ENCODE results near the gene HSD17B4. TPM values are rescaled to one million over a fixed set of nuclear protein-coding genes. Genes with fewer than 3 reads are reported as not detected.

The HSD17B4 gene, protein sequence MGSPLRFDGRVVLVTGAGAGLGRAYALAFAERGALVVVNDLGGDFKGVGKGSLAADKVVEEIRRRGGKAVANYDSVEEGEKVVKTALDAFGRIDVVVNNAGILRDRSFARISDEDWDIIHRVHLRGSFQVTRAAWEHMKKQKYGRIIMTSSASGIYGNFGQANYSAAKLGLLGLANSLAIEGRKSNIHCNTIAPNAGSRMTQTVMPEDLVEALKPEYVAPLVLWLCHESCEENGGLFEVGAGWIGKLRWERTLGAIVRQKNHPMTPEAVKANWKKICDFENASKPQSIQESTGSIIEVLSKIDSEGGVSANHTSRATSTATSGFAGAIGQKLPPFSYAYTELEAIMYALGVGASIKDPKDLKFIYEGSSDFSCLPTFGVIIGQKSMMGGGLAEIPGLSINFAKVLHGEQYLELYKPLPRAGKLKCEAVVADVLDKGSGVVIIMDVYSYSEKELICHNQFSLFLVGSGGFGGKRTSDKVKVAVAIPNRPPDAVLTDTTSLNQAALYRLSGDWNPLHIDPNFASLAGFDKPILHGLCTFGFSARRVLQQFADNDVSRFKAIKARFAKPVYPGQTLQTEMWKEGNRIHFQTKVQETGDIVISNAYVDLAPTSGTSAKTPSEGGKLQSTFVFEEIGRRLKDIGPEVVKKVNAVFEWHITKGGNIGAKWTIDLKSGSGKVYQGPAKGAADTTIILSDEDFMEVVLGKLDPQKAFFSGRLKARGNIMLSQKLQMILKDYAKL
- 10 to 100 TPM; 85.6 to 96.3 TPM for total RNA-seq

DNA sequence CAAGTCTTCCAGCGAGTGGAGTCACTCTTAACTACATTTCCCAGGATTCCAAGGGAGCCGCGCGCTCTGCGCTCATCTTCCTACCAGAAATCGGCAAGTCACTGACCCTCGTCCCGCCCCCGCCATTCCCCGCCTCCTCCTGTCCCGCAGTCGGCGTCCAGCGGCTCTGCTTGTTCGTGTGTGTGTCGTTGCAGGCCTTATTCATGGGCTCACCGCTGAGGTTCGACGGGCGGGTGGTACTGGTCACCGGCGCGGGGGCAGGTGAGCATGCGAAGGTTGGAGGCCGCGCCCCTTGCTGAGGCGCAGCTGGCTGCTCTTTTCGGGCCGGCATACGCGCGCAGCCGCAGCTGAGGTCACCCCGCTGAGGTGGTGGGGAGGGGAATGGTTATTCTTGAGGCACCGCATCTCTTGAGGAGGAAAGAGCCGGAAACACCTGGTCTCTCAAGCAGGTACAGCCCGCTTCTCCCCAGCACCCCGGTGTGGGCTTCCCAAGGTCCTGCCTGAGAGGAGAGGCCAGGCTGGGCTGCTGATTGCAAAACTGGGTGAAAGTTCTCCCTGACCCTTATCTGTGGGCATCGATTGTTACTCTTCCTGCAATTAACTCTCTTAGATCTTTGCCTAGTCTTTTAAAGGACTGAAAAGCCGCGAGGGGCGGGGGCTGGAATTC, at the start of gene HSD17B4:
Gene HSD17B4, plus strand, starts transcription at position 125 of the 667 bp plus-strand sequence. Its CDS starts 79 bp downstream, at position 204.
- H3K9me3 Mint-ChIP-seq: peaks cover 3% of the 10 kb centered on the region
- H3K27me3 Mint-ChIP-seq (ENCODE audit: low read depth): no peaks in the 10 kb centered on the region
- intact Hi-C loops (cut with micrococcal nuclease): loop anchor here (1.0 to 2.0 kb wide), 4 partner anchors 40 to 464 kb away; partner anchors contain the start of gene DTWD2
- H3K36me3 Mint-ChIP-seq (ENCODE audit: low read depth): peaks cover 6% of the 10 kb centered on the region
- DNase-seq: peak; percentile 89
- peaks cover 18% of the 10 kb centered on the region for H3K4me1 Mint-ChIP-seq (ENCODE audit: low read depth)
- peak within 1 kb of the TSS; percentile 88 for H3K4me3 Mint-ChIP-seq
- CTCF ChIA-PET: interaction anchor here (0.6 to 2.1 kb wide), 6 partner anchors 18 to 554 kb away, joined by 3 to 9 read pairs (median 4); partner anchors contain the start of gene DTWD2
- peak within 1 kb of the TSS; percentile 80 for H3K27ac Mint-ChIP-seq

DNA sequence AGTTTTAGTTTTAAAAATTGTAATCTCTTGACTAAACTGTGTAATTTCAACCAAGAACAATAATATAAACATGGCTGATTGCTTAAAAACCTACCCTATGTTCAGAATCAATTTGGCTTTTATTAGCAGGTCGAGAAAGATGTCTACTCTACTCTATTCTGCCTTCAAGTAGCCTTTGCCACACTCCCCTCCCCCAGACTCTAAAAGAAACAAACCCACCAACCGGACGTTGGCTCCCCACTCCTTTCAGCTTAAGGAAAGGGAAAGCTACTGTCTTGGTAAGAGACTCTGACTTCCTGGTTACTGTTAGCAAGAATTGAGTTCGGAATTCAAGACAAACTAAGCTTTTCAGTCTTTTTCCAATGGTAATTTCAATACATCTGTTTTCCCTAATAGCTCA, 49.7 kb upstream of the HSD17B4 start:
- peaks cover 62% of the 10 kb centered on the region for H3K4me1 Mint-ChIP-seq (ENCODE audit: low read depth)
- H3K27ac Mint-ChIP-seq: no peak overlapping the region

DNA sequence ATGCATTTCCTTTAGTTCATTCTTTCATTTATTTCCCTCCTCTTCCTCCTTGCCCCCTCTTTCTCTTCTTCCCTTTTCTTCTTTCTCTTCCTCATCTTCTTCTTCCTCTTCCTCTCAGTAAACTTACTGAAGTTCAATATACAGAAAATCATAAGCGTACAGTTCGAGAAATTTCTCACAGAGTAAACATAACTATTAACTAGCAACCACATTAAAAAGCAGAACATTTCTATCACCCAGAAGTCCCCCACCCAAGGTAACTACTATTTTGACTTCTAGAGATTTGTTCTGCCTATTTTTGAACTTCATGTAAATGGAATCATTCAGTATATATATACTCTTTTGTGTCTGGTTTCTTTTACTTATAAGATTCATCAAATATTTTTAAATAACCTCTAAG, 48.3 kb upstream of the HSD17B4 start:
- H3K27ac Mint-ChIP-seq: no peak overlapping the region
- no peak for DNase-seq
- H3K4me1 Mint-ChIP-seq (ENCODE audit: low read depth): peaks cover 49% of the 10 kb centered on the region
- H3K36me3 Mint-ChIP-seq (ENCODE audit: low read depth): peaks cover 1% of the 10 kb centered on the region
- CTCF ChIA-PET: no interaction called here
- intact Hi-C loops (cut with micrococcal nuclease): no loop called here
- H3K9me3 Mint-ChIP-seq: no peaks in the 10 kb centered on the region
- no peaks in the 10 kb centered on the region for H3K27me3 Mint-ChIP-seq (ENCODE audit: low read depth)
- H3K4me3 Mint-ChIP-seq: no peak overlapping the region

More for the DNA sequence above, 49.7 kb upstream of the HSD17B4 start:
- CTCF ChIA-PET: interaction anchor here (1.2 to 7.1 kb wide), 3 partner anchors 9 to 415 kb away, joined by 4 to 62 read pairs (median 6); partner anchors contain the start of gene DTWD2
- Mint-ChIP-seq H3K36me3 (ENCODE audit: low read depth) (peaks cover 6% of the 10 kb centered on the region), H3K27me3 (ENCODE audit: low read depth) (no peaks in the 10 kb centered on the region), H3K9me3 (no peaks in the 10 kb centered on the region), H3K4me3 (no peak overlapping the region)
- intact Hi-C loops (cut with micrococcal nuclease): no loop called here
- no peak for DNase-seq

DNA sequence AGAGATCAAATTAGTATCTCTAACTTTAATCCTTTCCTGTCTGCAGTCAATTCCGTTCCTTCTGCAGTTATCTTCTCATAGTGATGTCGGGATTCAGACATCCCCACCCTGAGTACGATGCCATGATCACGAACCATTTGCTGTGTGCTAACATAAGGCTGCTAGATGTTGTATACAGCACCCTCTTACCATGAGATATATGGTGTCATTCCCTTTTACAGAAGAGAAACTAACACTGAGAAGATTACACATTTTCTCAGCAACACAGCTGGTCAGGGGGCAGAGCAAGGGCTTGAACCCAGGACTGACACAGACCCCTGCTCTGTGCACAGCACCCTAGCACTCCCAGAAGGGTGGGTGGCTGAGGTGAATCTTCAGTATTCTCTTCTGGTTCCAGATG, 46.9 kb upstream of the HSD17B4 start:
- Mint-ChIP-seq H3K9me3 (no peaks in the 10 kb centered on the region), H3K36me3 (ENCODE audit: low read depth) (no peaks in the 10 kb centered on the region), H3K27me3 (ENCODE audit: low read depth) (no peaks in the 10 kb centered on the region), H3K27ac (no peak overlapping the region), H3K4me1 (ENCODE audit: low read depth) (peaks cover 49% of the 10 kb centered on the region), H3K4me3 (no peak overlapping the region)
- DNase-seq: no peak
- intact Hi-C loops (cut with micrococcal nuclease): no loop called here
- CTCF ChIA-PET: interaction anchor here (0.7 to 2.5 kb wide), 3 partner anchors 47 to 166 kb away, joined by 3 to 6 read pairs (median 3); partner anchors contain the start of gene HSD17B4

DNA sequence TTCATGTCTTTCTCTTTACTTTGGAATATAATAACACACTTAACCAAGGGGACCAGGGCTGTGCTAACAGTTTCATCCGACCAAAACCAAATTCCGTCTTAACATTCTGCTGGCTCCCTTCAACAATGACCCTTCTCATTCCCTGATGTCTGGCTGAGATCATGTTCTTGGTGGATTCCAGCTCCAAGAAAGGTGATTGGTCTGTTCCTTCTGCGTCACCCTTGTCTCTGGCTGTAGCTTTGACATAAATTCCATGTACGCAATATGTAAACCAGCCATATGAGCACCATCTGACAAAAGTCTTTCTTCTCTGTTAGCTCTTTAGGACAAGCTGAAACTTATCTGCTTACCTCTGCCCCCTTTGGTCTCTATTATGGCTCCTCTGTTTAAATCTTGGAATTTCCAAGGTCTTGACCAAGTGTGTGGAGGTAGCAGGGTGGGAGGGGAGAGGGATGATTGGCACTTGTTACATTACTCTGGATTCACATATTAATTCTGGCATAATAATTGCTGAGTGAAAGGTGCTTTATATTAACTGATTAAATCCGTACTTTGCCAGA, 45.7 kb upstream of the HSD17B4 start:
- intact Hi-C loops (cut with micrococcal nuclease): no loop called here
- CTCF ChIA-PET: interaction anchor here (1.0 to 2.5 kb wide), 2 partner anchors 91 to 139 kb away, joined by 5 to 6 read pairs; no protein-coding TSS in a partner anchor
- H3K27me3 Mint-ChIP-seq (ENCODE audit: low read depth): no peaks in the 10 kb centered on the region
- no peak overlapping the region for H3K27ac Mint-ChIP-seq
- no peaks in the 10 kb centered on the region for H3K36me3 Mint-ChIP-seq (ENCODE audit: low read depth)
- DNase-seq: no peak
- no peak overlapping the region for H3K4me3 Mint-ChIP-seq
- H3K4me1 Mint-ChIP-seq (ENCODE audit: low read depth): peaks cover 55% of the 10 kb centered on the region
- H3K9me3 Mint-ChIP-seq: no peaks in the 10 kb centered on the region

DNA sequence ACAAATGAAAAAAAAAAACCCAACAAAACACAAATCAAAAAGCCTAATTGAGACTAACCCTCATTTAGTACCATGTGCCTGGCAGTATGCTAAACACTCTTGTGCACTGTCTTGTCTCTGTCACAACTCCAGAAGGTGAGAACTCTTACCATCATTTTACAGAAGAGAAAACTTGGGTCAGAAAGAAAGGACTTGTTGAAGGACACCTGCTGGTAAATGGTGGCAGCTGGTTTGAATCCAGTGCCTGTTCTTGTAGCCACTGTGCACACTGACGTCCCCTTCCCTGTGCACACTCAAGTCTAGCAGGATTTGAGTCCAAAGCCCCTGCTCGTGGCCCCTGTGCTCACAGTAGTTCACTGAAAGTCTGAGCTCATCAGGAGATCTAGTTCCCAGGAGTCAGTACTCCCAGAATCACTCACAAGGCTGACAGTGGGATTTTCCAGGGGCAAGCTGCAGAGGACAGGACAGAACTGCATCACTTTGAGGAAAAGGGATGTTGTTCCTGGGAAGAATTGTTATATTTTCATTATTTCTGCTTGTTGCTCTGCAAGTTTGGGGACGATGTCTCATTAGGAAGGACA, 43.0 kb upstream of the HSD17B4 start:
- peak; percentile 45 for DNase-seq
- H3K4me3 Mint-ChIP-seq: no peak overlapping the region
- H3K27me3 Mint-ChIP-seq (ENCODE audit: low read depth): no peaks in the 10 kb centered on the region
- CTCF ChIA-PET: interaction anchor here (0.5 to 6.7 kb wide), 12 partner anchors 10 to 421 kb away, joined by 3 to 83 read pairs (median 5); partner anchors contain the start of gene DTWD2
- peaks cover 45% of the 10 kb centered on the region for H3K4me1 Mint-ChIP-seq (ENCODE audit: low read depth)
- intact Hi-C loops (cut with micrococcal nuclease): no loop called here
- no peaks in the 10 kb centered on the region for H3K36me3 Mint-ChIP-seq (ENCODE audit: low read depth)
- H3K27ac Mint-ChIP-seq: peak overlapping the region; percentile 2
- H3K9me3 Mint-ChIP-seq: no peaks in the 10 kb centered on the region

DNA sequence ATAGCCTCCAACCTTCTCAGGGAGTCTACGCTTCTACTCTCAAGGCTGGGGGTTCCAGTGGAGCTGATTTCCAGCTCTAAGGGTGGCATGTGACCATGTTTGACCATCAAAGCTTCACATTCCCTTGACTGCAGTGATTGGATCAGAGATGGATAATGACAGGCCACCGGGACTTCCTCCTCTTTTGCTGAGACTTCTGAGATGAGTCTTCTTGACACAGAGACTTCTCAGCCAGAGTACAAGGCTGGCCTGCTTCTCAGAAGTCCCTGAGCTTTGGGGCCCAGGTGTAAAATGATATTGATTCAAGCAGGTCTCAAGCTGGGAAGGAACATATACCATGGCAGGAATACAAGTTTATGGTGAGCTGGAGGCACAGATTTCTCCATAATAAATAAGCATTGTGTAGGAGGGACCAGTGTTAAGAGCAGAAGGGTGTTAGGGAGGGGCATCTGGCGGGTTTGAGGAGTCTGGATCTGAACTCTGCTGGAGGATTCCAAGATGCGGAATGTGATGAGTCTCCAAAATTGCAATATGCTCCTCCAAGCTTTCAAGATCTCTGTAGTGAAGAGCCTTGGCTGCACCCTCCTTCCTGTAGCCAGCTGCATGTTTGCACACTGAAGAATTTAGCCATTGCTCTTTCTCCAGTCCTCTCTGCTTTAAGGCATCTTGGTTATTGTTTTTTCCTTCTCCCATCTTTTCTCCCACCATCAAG, 41.7 kb upstream of the HSD17B4 start:
- Mint-ChIP-seq H3K4me3 (no peak overlapping the region), H3K27ac (no peak overlapping the region), H3K4me1 (ENCODE audit: low read depth) (peaks cover 40% of the 10 kb centered on the region), H3K27me3 (ENCODE audit: low read depth) (no peaks in the 10 kb centered on the region), H3K9me3 (no peaks in the 10 kb centered on the region), H3K36me3 (ENCODE audit: low read depth) (no peaks in the 10 kb centered on the region)
- intact Hi-C loops (cut with micrococcal nuclease): loop anchor here (1.0 to 2.0 kb wide), 4 partner anchors 13 to 380 kb away; no protein-coding TSS in a partner anchor
- DNase-seq: peak; percentile 53
- CTCF ChIA-PET: interaction anchor here (0.5 to 6.7 kb wide), 29 partner anchors 11 to 422 kb away, joined by 3 to 83 read pairs (median 4); partner anchors contain the start of genes DMXL1 and DTWD2

DNA sequence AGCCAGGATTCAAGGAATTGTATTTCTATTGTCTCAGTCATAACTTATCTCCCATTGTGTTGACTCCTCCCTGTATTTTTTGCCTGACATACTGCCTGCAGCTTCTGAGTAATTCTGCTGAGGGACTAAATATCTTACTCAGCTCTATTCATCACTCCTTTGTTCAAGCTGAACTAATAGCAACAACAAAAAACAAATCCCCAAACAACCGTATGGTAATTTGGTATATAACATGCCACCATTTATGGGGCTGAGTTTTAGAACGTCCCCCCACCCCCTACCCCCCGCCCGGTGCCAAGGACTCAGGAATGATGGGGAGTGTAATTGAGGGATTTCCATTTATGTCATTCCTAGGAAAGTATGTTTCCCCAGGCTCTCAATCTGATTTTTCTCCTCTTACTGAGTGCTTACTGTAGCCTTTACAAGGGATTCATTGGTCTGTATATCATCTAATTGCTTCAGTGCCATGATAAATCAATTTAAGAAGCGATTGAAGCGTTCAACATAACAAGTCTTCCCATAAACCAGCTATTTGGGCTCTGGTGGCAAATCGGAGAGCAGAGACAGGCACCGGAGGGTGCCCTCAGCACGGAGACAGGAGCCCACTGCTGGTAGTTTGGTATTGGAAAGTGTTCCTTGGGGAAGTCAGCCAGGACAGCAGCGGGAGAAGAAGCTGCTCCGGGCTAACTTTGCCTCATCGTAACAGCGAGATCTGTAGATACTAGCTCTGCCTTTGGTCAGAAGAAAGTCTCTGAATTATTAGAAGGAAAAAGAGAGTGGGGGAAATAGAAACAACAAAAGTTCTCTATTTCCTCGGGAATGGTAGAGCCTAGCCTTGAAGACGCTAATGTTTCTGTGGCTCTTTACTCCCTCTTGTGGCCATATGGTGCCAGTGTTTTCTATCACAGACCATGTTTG, 40.7 kb upstream of the HSD17B4 start:
- Mint-ChIP-seq H3K36me3 (ENCODE audit: low read depth) (no peaks in the 10 kb centered on the region), H3K4me3 (peak overlapping the region; percentile 72), H3K27ac (peak overlapping the region; percentile 77), H3K27me3 (ENCODE audit: low read depth) (no peaks in the 10 kb centered on the region), H3K9me3 (no peaks in the 10 kb centered on the region), H3K4me1 (ENCODE audit: low read depth) (peaks cover 36% of the 10 kb centered on the region)
- intact Hi-C loops (cut with micrococcal nuclease): loop anchor here (1.0 to 2.0 kb wide), 8 partner anchors 41 to 423 kb away; partner anchors contain the start of genes DMXL1, DTWD2 and HSD17B4
- CTCF ChIA-PET: interaction anchor here (0.6 to 6.7 kb wide), 66 partner anchors 12 to 617 kb away, joined by 3 to 83 read pairs (median 4); partner anchors contain the start of genes DMXL1, DTWD2 and TNFAIP8
- peak; percentile 77 for DNase-seq

DNA sequence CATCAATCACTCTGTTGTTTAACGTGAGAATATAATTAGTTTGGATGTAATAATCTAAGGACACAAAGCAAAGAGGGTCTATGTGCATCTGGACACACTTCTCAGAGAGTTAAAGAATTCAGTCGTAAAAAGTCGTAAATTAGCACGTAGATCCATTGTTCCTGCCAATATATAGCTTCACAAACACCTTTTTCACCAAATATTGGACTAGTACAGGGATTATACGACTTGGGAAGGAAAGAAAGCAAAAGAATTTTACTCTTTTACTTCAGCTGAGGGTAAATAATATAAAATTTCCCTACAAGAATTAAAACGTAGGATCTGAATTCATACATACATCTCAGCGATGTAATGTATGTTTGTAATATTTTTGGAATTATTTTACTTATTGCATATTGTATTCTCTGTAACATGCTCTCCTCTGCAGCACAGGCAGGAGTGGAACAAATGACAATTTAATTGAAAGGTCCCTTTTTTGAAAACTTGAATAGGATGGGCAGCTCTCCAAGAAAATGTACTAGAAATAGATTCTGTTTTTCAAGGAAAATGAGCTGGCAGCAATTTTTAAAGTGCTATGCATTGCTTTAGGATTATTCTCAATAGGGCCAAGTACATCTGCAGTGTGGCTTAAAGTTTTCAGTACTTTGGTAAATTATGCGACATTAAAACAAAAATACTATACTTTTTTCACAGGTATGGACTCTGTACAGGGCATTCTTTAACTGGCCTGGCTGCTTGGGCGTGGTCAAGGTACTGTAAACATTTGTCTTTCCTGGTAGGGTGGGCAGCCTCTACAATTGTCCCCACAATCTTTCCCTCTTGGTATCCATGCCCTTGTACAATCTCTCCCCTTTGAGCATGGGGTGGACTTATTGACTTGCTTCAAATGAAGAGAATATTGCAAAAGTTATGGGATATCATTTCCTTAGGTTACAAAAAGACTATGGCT, 39.7 kb upstream of the HSD17B4 start:
- Mint-ChIP-seq H3K27me3 (ENCODE audit: low read depth) (no peaks in the 10 kb centered on the region), H3K9me3 (no peaks in the 10 kb centered on the region), H3K36me3 (ENCODE audit: low read depth) (no peaks in the 10 kb centered on the region), H3K27ac (no peak overlapping the region), H3K4me1 (ENCODE audit: low read depth) (peaks cover 38% of the 10 kb centered on the region), H3K4me3 (peak overlapping the region; percentile 72)
- DNase-seq: no peak
- CTCF ChIA-PET: interaction anchor here (0.6 to 6.7 kb wide), 56 partner anchors 11 to 618 kb away, joined by 3 to 83 read pairs (median 5); partner anchors contain the start of genes DTWD2 and TNFAIP8
- intact Hi-C loops (cut with micrococcal nuclease): loop anchor here (1.0 to 2.0 kb wide), 7 partner anchors 40 to 424 kb away; partner anchors contain the start of genes DMXL1, DTWD2 and HSD17B4
